Measurements from ENCODE around the gene TAGLN3.

Gene TAGLN3

DNA sequence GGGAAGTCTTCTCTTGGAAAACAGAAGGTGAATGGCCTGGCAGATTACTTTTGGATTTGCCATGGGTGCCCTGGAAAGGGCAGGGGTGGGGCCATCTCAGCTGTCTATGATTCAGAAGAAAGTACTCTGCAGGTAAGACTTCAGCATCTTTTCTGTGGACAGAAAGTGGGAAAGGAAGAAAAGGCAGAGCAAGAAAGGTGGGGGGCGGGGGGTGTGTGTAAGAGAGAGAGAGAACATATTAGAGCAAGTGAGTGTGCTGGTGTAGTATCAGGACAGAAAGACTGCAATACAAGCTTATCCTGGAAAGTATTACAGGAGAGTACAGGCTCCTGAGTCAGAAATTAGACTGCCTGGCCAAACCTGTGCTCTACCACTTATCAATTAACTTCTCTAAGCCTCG lies 5.5 kb downstream of the TAGLN3 start:
- no peaks in the 10 kb centered on the region for H3K36me3 ChIP-seq (ENCODE audit: control insufficient read depth in 2 of 2, insufficient read depth in 1 of 2, low read length in 2 of 2)
- H3K4me3 ChIP-seq (ENCODE audit: low read depth, low read length), result no peak overlapping the region
- no peaks in the 10 kb centered on the region for H3K4me1 ChIP-seq (ENCODE audit: control insufficient read depth, insufficient read depth, low read length)
- ChIA-PET POLR2A (interaction anchor here (0.6 kb wide), 2 partner anchors 25 to 32 kb away, joined by 4 read pairs; partner anchors contain the start of gene ABHD10), CTCF (interaction anchor here (0.8 to 2.9 kb wide), 4 partner anchors 9 to 108 kb away, joined by 3 to 28 read pairs (median 4); no protein-coding TSS in a partner anchor)
- TF ChIP-seq ZNF10 (tag by site-specific recombination; IDR thresholded peaks at IDR 0.05), result no peak
- TF ChIP-seq ZNF621 (tag by site-specific recombination; IDR thresholded peaks at IDR 0.05), result no peak
- no peak for TF ChIP-seq ZNF777 (tag by site-specific recombination; IDR thresholded peaks at IDR 0.05; ENCODE audit: borderline replicate concordance)
- TF ChIP-seq ZNF155 (tag by site-specific recombination; IDR thresholded peaks at IDR 0.05), result no peak
- TF ChIP-seq, protein P1, sequence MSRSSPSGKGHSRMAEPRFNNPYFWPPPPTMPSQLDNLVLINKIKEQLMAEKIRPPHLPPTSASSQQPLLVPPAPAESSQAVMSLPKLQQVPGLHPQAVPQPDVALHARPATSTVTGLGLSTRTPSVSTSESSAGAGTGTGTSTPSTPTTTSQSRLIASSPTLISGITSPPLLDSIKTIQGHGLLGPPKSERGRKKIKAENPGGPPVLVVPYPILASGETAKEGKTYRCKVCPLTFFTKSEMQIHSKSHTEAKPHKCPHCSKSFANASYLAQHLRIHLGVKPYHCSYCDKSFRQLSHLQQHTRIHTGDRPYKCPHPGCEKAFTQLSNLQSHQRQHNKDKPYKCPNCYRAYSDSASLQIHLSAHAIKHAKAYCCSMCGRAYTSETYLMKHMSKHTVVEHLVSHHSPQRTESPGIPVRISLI (tag by site-specific recombination; IDR thresholded peaks at IDR 0.05), result no peak
- TF ChIP-seq ZNF600 (tag by site-specific recombination; IDR thresholded peaks at IDR 0.05), result no peak
- no peak for TF ChIP-seq ZNF626 (tag by site-specific recombination; IDR thresholded peaks at IDR 0.05)
- TF ChIP-seq SCRT2 (tag by site-specific recombination; IDR thresholded peaks at IDR 0.05), result no peak
- H3K9me3 ChIP-seq (ENCODE audit: control insufficient read depth, insufficient read depth, low read depth, low read length), result no peaks in the 10 kb centered on the region
- H3K27ac ChIP-seq (ENCODE audit: extremely low read depth, low read depth, low read length), result no peak overlapping the region

DNA sequence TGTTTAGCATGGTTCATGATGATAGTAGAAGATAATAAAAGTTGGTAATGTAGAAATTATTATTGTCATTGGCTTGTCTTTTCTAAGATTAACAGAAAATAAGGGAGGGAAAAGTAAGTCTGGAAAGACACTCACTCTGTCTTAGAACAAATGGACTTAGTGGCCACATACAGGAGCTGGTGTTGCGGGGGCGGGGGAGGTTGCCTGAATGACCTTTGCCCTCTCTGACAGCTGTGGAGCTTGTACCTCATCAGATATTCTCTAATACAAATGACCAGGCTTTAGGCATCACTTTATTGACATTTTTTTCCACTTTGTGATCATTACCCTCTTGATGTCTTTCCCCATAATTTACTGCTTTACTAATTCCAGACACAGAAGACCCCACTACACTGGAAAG lies 5.9 kb downstream of the TAGLN3 start:
- H3K9me3 ChIP-seq (ENCODE audit: control insufficient read depth, insufficient read depth, low read depth, low read length), result no peaks in the 10 kb centered on the region
- no peak overlapping the region for H3K27ac ChIP-seq (ENCODE audit: extremely low read depth, low read depth, low read length)
- H3K4me1 ChIP-seq (ENCODE audit: control insufficient read depth, insufficient read depth, low read length), result no peaks in the 10 kb centered on the region
- no peaks in the 10 kb centered on the region for H3K36me3 ChIP-seq (ENCODE audit: control insufficient read depth in 2 of 2, insufficient read depth in 1 of 2, low read length in 2 of 2)
- POLR2A ChIA-PET, result interaction anchor here (0.6 kb wide), 1 partner anchor 31 kb away, joined by 4 read pairs; no protein-coding TSS in a partner anchor
- no peak overlapping the region for H3K4me3 ChIP-seq (ENCODE audit: low read depth, low read length)
- CTCF ChIA-PET, result interaction anchor here (0.8 to 2.9 kb wide), 4 partner anchors 9 to 107 kb away, joined by 3 to 28 read pairs (median 4); no protein-coding TSS in a partner anchor
- no peak for TF ChIP-seq ZNF23 (tag by site-specific recombination; IDR thresholded peaks at IDR 0.05; ENCODE audit: borderline replicate concordance)
- TF ChIP-seq, protein P2, sequence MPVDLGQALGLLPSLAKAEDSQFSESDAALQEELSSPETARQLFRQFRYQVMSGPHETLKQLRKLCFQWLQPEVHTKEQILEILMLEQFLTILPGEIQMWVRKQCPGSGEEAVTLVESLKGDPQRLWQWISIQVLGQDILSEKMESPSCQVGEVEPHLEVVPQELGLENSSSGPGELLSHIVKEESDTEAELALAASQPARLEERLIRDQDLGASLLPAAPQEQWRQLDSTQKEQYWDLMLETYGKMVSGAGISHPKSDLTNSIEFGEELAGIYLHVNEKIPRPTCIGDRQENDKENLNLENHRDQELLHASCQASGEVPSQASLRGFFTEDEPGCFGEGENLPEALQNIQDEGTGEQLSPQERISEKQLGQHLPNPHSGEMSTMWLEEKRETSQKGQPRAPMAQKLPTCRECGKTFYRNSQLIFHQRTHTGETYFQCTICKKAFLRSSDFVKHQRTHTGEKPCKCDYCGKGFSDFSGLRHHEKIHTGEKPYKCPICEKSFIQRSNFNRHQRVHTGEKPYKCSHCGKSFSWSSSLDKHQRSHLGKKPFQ (tag by site-specific recombination; IDR thresholded peaks at IDR 0.05), result no peak
- no peak for TF ChIP-seq FEZF1 (tag by site-specific recombination; IDR thresholded peaks at IDR 0.05)
- TF ChIP-seq EGR2 (tag by site-specific recombination; IDR thresholded peaks at IDR 0.05; ENCODE audit: low read depth), result no peak
- no peak for TF ChIP-seq ZNF221 (tag by site-specific recombination; IDR thresholded peaks at IDR 0.05; ENCODE audit: borderline replicate concordance)
- TF ChIP-seq ZNF521 (tag by site-specific recombination; IDR thresholded peaks at IDR 0.05), result no peak
- TF ChIP-seq, protein P3, sequence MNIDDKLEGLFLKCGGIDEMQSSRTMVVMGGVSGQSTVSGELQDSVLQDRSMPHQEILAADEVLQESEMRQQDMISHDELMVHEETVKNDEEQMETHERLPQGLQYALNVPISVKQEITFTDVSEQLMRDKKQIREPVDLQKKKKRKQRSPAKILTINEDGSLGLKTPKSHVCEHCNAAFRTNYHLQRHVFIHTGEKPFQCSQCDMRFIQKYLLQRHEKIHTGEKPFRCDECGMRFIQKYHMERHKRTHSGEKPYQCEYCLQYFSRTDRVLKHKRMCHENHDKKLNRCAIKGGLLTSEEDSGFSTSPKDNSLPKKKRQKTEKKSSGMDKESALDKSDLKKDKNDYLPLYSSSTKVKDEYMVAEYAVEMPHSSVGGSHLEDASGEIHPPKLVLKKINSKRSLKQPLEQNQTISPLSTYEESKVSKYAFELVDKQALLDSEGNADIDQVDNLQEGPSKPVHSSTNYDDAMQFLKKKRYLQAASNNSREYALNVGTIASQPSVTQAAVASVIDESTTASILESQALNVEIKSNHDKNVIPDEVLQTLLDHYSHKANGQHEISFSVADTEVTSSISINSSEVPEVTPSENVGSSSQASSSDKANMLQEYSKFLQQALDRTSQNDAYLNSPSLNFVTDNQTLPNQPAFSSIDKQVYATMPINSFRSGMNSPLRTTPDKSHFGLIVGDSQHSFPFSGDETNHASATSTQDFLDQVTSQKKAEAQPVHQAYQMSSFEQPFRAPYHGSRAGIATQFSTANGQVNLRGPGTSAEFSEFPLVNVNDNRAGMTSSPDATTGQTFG (tag by site-specific recombination; IDR thresholded peaks at IDR 0.05; ENCODE audit: borderline replicate concordance), result no peak
- TF ChIP-seq, protein P4, sequence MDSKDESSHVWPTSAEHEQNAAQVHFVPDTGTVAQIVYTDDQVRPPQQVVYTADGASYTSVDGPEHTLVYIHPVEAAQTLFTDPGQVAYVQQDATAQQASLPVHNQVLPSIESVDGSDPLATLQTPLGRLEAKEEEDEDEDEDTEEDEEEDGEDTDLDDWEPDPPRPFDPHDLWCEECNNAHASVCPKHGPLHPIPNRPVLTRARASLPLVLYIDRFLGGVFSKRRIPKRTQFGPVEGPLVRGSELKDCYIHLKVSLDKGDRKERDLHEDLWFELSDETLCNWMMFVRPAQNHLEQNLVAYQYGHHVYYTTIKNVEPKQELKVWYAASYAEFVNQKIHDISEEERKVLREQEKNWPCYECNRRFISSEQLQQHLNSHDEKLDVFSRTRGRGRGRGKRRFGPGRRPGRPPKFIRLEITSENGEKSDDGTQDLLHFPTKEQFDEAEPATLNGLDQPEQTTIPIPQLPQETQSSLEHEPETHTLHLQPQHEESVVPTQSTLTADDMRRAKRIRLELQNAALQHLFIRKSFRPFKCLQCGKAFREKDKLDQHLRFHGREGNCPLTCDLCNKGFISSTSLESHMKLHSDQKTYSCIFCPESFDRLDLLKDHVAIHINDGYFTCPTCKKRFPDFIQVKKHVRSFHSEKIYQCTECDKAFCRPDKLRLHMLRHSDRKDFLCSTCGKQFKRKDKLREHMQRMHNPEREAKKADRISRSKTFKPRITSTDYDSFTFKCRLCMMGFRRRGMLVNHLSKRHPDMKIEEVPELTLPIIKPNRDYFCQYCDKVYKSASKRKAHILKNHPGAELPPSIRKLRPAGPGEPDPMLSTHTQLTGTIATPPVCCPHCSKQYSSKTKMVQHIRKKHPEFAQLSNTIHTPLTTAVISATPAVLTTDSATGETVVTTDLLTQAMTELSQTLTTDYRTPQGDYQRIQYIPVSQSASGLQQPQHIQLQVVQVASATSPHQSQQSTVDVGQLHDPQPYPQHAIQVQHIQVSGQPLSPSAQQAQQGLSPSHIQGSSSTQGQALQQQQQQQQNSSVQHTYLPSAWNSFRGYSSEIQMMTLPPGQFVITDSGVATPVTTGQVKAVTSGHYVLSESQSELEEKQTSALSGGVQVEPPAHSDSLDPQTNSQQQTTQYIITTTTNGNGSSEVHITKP (tag by site-specific recombination; IDR thresholded peaks at IDR 0.05), result no peak
- TF ChIP-seq, protein P5, sequence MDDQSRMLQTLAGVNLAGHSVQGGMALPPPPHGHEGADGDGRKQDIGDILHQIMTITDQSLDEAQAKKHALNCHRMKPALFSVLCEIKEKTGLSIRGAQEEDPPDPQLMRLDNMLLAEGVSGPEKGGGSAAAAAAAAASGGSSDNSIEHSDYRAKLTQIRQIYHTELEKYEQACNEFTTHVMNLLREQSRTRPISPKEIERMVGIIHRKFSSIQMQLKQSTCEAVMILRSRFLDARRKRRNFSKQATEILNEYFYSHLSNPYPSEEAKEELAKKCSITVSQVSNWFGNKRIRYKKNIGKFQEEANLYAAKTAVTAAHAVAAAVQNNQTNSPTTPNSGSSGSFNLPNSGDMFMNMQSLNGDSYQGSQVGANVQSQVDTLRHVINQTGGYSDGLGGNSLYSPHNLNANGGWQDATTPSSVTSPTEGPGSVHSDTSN (CRISPR knock-in tag; IDR thresholded peaks at IDR 0.05), result no peak
- no peak for TF ChIP-seq BCL11B (tag by site-specific recombination; IDR thresholded peaks at IDR 0.05; ENCODE audit: low read depth)
- TF ChIP-seq WT1 (tag by site-specific recombination; IDR thresholded peaks at IDR 0.05), result no peak
- no peak for TF ChIP-seq SCRT1 (tag by site-specific recombination; IDR thresholded peaks at IDR 0.05; ENCODE audit: borderline replicate concordance)
- no peak for TF ChIP-seq ZIC2 (tag by site-specific recombination; IDR thresholded peaks at IDR 0.05)
- no peak for TF ChIP-seq ZNF324 (tag by site-specific recombination; IDR thresholded peaks at IDR 0.05)
